H1 (cell line): Measurements from ENCODE around the gene BSN. TPM values are rescaled to one million over a fixed set of nuclear protein-coding genes. Genes with fewer than 3 reads are reported as not detected.
A peak's percentile ranks its signal among the peaks of the same experiment; 100 is the strongest.
"Not testable (repeated sequence)": the region's sequence is repeated elsewhere in the genome, so short reads cannot be mapped to it uniquely, and the experiment has no call there.

ENCODE experiments used
- CTCF ChIA-PET: fragments of 300-600 bp; sonication (Branson Sonifier 250); formaldehyde crosslinking; loops from one replicate; lab custom pipeline; 2021; ENCODE audit not compliant: partially characterized antibody; lab: Charles Lee
- POLR2A ChIA-PET: fragments of 300-600 bp; sonication (Branson Sonifier 250); formaldehyde crosslinking; loops from one replicate; lab custom pipeline; 2021; ENCODE audit warnings: inconsistent platforms; ENCODE audit not compliant: partially characterized antibody; lab: Charles Lee
- DNase-seq, 2 experiments: peaks; one replicate each; pipeline versions ENCODE4 v3.0.0 to v3.0.0-alpha.2; 2010 to 2022; ENCODE audit warnings: low spot score in 2 of 2, low read depth in 1 of 2, mixed read lengths in 1 of 2
- FAIRE-seq: peaks from 2 replicates; lab custom pipeline; 2011; peaks lifted over from hg19 to GRCh38; lab: Jason Lieb, UNC
- H2AFZ ChIP-seq: 2 replicates; pipeline ENCODE4 v1.8.1; 2012; ENCODE audit warnings: low read length, inconsistent platforms
- H2AK5ac ChIP-seq: 2 replicates; pipeline ENCODE4 v1.6.1; 2013; ENCODE audit warnings: low read depth, low read length
- H2BK120ac ChIP-seq: replicated peaks from 2 replicates; pipeline ENCODE3; 2013; ENCODE audit warnings: low read depth, low read length, inconsistent platforms
- H2BK12ac ChIP-seq: 2 replicates; pipeline ENCODE4 v1.6.1; 2013; ENCODE audit warnings: low read depth, low read length
- H2BK15ac ChIP-seq: 2 replicates; pipeline ENCODE4 v1.6.1; 2013; ENCODE audit warnings: low read length
- H2BK20ac ChIP-seq: 2 replicates; pipeline ENCODE4 v1.6.1; 2013; ENCODE audit warnings: low read length
- H2BK5ac ChIP-seq: 2 replicates; pipeline ENCODE4 v1.6.1; 2013; ENCODE audit warnings: low read depth, low read length
- H3K14ac ChIP-seq: 2 replicates; pipeline ENCODE4 v1.6.1; 2013; ENCODE audit warnings: inconsistent platforms; ENCODE audit not compliant: insufficient read length
- H3K18ac ChIP-seq: 2 replicates; pipeline ENCODE4 v1.6.1; 2013; ENCODE audit warnings: low read length; ENCODE audit errors: extremely low read depth
- H3K23ac ChIP-seq: 2 replicates; pipeline ENCODE4 v1.6.1; 2013; ENCODE audit warnings: inconsistent platforms; ENCODE audit not compliant: insufficient read length
- H3K23me2 ChIP-seq: 2 replicates; pipeline ENCODE4 v1.6.1; 2013; ENCODE audit warnings: low read depth, low read length
- H3K27ac ChIP-seq: 2 replicates; pipeline ENCODE4 v1.6.1; 2011; ENCODE audit warnings: low read depth, low read length, inconsistent platforms
- H3K27me3 ChIP-seq, 4 experiments: replicated peaks in 1 of 4; 1 replicate in 1 of 4; 2 replicates in 3 of 4; pipeline versions ENCODE4 v1.6.1 to v1.8.1; 2011 to 2013; ENCODE audit warnings: low read length in 3 of 4, mild to moderate bottlenecking in 3 of 4, inconsistent platforms in 2 of 4, mixed read lengths in 2 of 4, moderate library complexity in 1 of 4; ENCODE audit not compliant: control insufficient read depth in 3 of 4, insufficient read depth in 3 of 4; ENCODE audit errors: extremely low read depth in 1 of 4
- H3K36me3 ChIP-seq, 4 experiments: 2 replicates each; pipeline versions ENCODE4 v1.6.1 to v1.8.1; 2011 to 2013; ENCODE audit warnings: mild to moderate bottlenecking in 4 of 4, low read length in 3 of 4, moderate library complexity in 2 of 4, control low read depth in 1 of 4, inconsistent platforms in 1 of 4; ENCODE audit not compliant: insufficient read depth in 4 of 4, control insufficient read depth in 2 of 4
- H3K4ac ChIP-seq: replicated peaks from 2 replicates; pipeline ENCODE3; 2013; ENCODE audit warnings: low read length, low read depth, mixed read lengths, inconsistent platforms; ENCODE audit not compliant: insufficient read length
- H3K4me1 ChIP-seq, 4 experiments: replicated peaks in 1 of 4; 1 replicate in 1 of 4; 2 replicates in 3 of 4; pipeline versions ENCODE4 v1.6.1 to v1.8.1; 2011 to 2013; ENCODE audit warnings: low read length in 3 of 4, inconsistent platforms in 2 of 4, mixed read lengths in 1 of 4; ENCODE audit not compliant: insufficient read depth in 4 of 4, control insufficient read depth in 3 of 4
- H3K4me2 ChIP-seq, 2 experiments: 2 replicates each; pipeline versions ENCODE4 v1.6.1 to v1.8.1; 2011 to 2013; ENCODE audit warnings: low read depth in 2 of 2, low read length in 2 of 2, control low read depth in 1 of 2, inconsistent platforms in 1 of 2, mild to moderate bottlenecking in 1 of 2; ENCODE audit not compliant: insufficient read depth in 1 of 2
- H3K4me3 ChIP-seq, 4 experiments: fragments of 200-600, 300-600 bp in 1 of 4; sonication (generic), shearing (Covaris generic), sonication (Bioruptor Twin) in 1 of 4; 2 replicates each; pipeline versions ENCODE4 v1.5.1 to v1.8.1; 2011 to 2016; ENCODE audit warnings: low read length in 4 of 4, low read depth in 3 of 4, control low read depth in 2 of 4, inconsistent platforms in 2 of 4, mild to moderate bottlenecking in 2 of 4, mixed read lengths in 1 of 4, moderate library complexity in 1 of 4; ENCODE audit not compliant: insufficient read depth in 2 of 4; ENCODE audit errors: extremely low read depth in 1 of 4
- H3K56ac ChIP-seq: replicated peaks from 2 replicates; pipeline ENCODE3; 2013; ENCODE audit warnings: low read depth, mild to moderate bottlenecking, mixed read lengths, low read length, inconsistent platforms; ENCODE audit not compliant: insufficient read length
- H3K79me1 ChIP-seq: 2 replicates; pipeline ENCODE4 v1.6.1; 2013; ENCODE audit warnings: low read depth, low read length, control low read depth
- H3K79me2 ChIP-seq, 2 experiments: 2 replicates each; pipeline versions ENCODE4 v1.6.1 to v1.8.1; 2012 to 2013; ENCODE audit warnings: low read length in 2 of 2, mild to moderate bottlenecking in 2 of 2, inconsistent platforms in 1 of 2; ENCODE audit not compliant: insufficient read depth in 2 of 2, control insufficient read depth in 1 of 2
- H3K9ac ChIP-seq, 4 experiments: replicated peaks in 1 of 4; 1 replicate in 1 of 4; 2 replicates in 3 of 4; pipeline versions ENCODE4 v1.6.1 to v1.8.1; 2011 to 2013; ENCODE audit warnings: low read depth in 3 of 4, low read length in 3 of 4, control low read depth in 2 of 4, mild to moderate bottlenecking in 2 of 4, moderate library complexity in 2 of 4, inconsistent platforms in 1 of 4; ENCODE audit errors: extremely low read depth in 1 of 4
- H3K9me3 ChIP-seq, 2 experiments: 2 replicates each; pipeline versions ENCODE4 v1.6.1 to v1.8.1; 2012 to 2013; ENCODE audit warnings: mild to moderate bottlenecking in 2 of 2, moderate library complexity in 2 of 2, control low read depth in 1 of 2, inconsistent platforms in 1 of 2, low read depth in 1 of 2, low read length in 1 of 2, mixed read lengths in 1 of 2; ENCODE audit not compliant: insufficient read depth in 2 of 2
- H4K20me1 ChIP-seq, 2 experiments: replicated peaks in 1 of 2; 2 replicates each; pipeline versions ENCODE3 to v1.8.1; 2011 to 2013; ENCODE audit warnings: inconsistent platforms in 2 of 2, low read length in 2 of 2, mild to moderate bottlenecking in 1 of 2; ENCODE audit not compliant: insufficient read depth in 2 of 2, control insufficient read depth in 1 of 2
- H4K5ac ChIP-seq: 2 replicates; pipeline ENCODE4 v1.6.1; 2013; ENCODE audit warnings: low read length, low read depth, mixed read lengths, inconsistent platforms; ENCODE audit not compliant: insufficient read length
- H4K8ac ChIP-seq: 2 replicates; pipeline ENCODE4 v1.8.0; 2013; ENCODE audit warnings: mild to moderate bottlenecking, moderate library complexity, low read length, inconsistent platforms; ENCODE audit not compliant: insufficient read depth; ENCODE audit errors: extremely low read depth
- H4K91ac ChIP-seq: replicated peaks from 2 replicates; pipeline ENCODE3; 2013; ENCODE audit warnings: low read length, mixed read lengths, inconsistent platforms; ENCODE audit not compliant: insufficient read length
- EGR1 ChIP-seq: IDR thresholded peaks from 2 replicates; pipeline ENCODE4 v1.6.1; 2011; ENCODE audit warnings: low read depth, low read length, borderline replicate concordance
- KDM4A ChIP-seq: IDR thresholded peaks from one replicate; pipeline ENCODE4 v1.7.1; 2012; ENCODE audit warnings: low read depth, mild to moderate bottlenecking, moderate library complexity, low read length, inconsistent platforms; ENCODE audit not compliant: severe bottlenecking
- PHF8 ChIP-seq: fragments of 200-600 bp; sonication (generic); conservative IDR thresholded peaks from 2 replicates; pipeline ENCODE4 v1.7.1; 2012; ENCODE audit warnings: low read depth, mild to moderate bottlenecking, inconsistent platforms, low read length, moderate library complexity
- TAF1 ChIP-seq: IDR thresholded peaks from 2 replicates; pipeline ENCODE4 v1.6.1; 2011; ENCODE audit warnings: mild to moderate bottlenecking, low read depth, low read length
- WGBS, 2 experiments: shearing (Covaris generic) in 1 of 2; methylation state at CpG; one replicate each; pipeline versions ENCODE4 v1.1.6 to v1.1.7; 2013 to 2015; ENCODE audit warnings: low lambda C conversion rate in 2 of 2, mixed read lengths in 2 of 2, inconsistent platforms in 1 of 2, low coverage in 1 of 2, missing lambda C conversion rate in 1 of 2; ENCODE audit not compliant: insufficient replicate concordance in 2 of 2, insufficient coverage in 1 of 2, insufficient read length in 1 of 2; ENCODE audit errors: extremely low coverage in 1 of 2, missing lambda C conversion rate in 1 of 2; 5-methylcytosine and 5-hydroxymethylcytosine counted together
- polyA plus RNA-seq, 7 experiments: library from polyadenylated mRNA; depleted of rRNA in 3 of 7; stranded (reverse) in 5 of 7; unstranded in 2 of 7; fragments of >200 nt in 5 of 7; fragments of 200-250 nt in 2 of 7; gene quantifications; 1 replicate in 5 of 7; 2 replicates in 1 of 7; 4 replicates in 1 of 7; pipeline versions ENCODE4 v1.2.1 to v1.2.3, GENCODE V29; 2011 to 2013; ENCODE audit warnings: missing spikeins in 2 of 7, mixed read lengths in 2 of 7
- total RNA-seq: library from RNA; stranded (reverse); fragmentation: NEBNext Ultra II Directional; extraction: Animal tissue kit (Norgen Biotek cat#: 25700); gene quantifications from 2 replicates; pipeline ENCODE4 v1.2.1, GENCODE V29; 2021

Gene BSN
- total and polyA plus RNA-seq, 2 of the 8 experiments (the other 6 are each of a cell fraction or from before 2014, with no cell fraction given) = 0.60 to 3.0 TPM

- H3K27me3 ChIP-seq, H3K4ac ChIP-seq, H2BK20ac ChIP-seq, H2BK5ac ChIP-seq, H2BK120ac ChIP-seq: not testable (repeated sequence)
- H3K23me2 ChIP-seq = peaks cover 14% of the 10 kb centered on the region
- peak; percentile 79 to 91 for DNase-seq
- TF ChIP-seq EGR1 (0 out of 2 replicates have a peak, but pooled peaks have one; percentile 40), TAF1 (peak; percentile 14; the same call in 1 of the 2 replicates), KDM4A (peak; percentile 31), PHF8 (0 out of 2 replicates have a peak, but pooled peaks have one; percentile 19)
- TF ChIP-seq, all 59 proteins: peak for 4; not testable (repeated sequence) for 55
- Histone ChIP-seq H2BK12ac (peak overlapping the region; percentile 39; the same call in 1 of the 2 replicates), H3K27ac (peak overlapping the region; percentile 58; the same call in 1 of the 2 replicates), H3K4me2 (peak overlapping the region; percentile 77 to 99), H3K4me3 (peak overlapping the region; percentile 49 to 74 (median 52)), H3K18ac (peak overlapping the region; percentile 83), H3K9ac (peak overlapping the region in 3 of 4 experiments; percentile 20 to 69 (median 47); a peak in 6 of 7 replicates), H4K8ac (peak overlapping the region; percentile 85; the same call in 1 of the 2 replicates), H3K36me3 (peaks cover 16 to 21% (median 20%) of the 10 kb centered on the region in 4 experiments), H4K5ac (peak overlapping the region; percentile 84)
- H3K23ac ChIP-seq, H4K20me1 ChIP-seq, H3K9me3 ChIP-seq, H4K91ac ChIP-seq, H3K4me1 ChIP-seq, H2AK5ac ChIP-seq, H3K79me2 ChIP-seq, FAIRE-seq, H3K56ac ChIP-seq, H2BK15ac ChIP-seq, H3K14ac ChIP-seq, H3K79me1 ChIP-seq, H2AFZ ChIP-seq, CTCF ChIA-PET: not testable (repeated sequence)
- WGBS, 2 experiments = 12% methylated on average over 35 of the region's 44 CpGs; no CpG with 5 or more reads in 1 of the 2 experiments
- POLR2A ChIA-PET = interaction anchor here (2.6 kb wide), 1 partner anchor 32 kb away, joined by 12 read pairs; the partner anchor contains the start of gene AMIGO3
These were observed 132.6 kb downstream of the BSN start for GRCh38 chr3:49686769-49687423.
